HG02852 (cell line): ENCODE measurements around the gene TMOD2.

Experiments used
- ATAC-seq: cut with Tn5 transposase; IDR thresholded peaks from one replicate; pipeline ENCODE4 v1.9.1; 2021; ENCODE audit warnings: mild to moderate bottlenecking, moderate library complexity; ENCODE audit not compliant: unreplicated experiment

Gene TMOD2

DNA sequence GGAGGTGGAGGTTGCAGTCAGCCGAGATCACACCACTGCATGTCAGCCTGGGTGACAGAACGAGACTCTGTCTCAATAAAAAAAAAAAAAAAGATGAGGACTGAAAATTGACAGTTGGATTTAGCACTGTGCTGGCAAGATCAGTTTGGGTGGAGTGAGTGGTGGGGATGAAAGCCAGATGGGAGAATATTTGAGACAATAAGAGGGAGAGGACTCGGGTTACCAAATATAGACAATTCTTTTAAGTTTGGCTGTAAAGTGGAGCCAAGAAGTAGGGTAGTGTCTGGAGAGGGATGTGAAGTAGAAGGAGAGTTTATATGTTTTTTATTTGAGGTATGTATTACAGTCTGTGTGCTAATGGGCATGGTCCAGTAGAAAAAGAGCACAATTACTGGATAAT, 98.5 kb downstream of the TMOD2 start:
- ATAC-seq = no peak

DNA sequence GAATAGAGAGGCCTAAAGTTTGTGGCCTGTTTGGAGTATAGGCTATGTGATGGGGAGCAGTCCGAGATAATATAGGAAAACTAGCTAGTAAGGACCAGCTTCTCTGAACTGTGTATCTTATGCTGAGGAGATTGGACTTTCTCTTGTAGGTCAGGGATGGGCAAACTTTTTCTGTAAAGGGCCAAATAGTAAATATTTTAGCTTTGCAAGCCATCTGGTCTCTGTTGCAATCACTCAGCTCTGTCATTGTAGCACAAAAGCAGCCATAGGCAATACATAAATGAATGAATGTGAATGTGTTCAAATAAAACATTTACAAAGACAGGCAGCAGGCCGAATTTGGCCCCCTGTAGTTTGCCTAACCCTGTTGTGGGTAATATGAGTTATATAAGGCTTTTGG, 102.6 kb downstream of the TMOD2 start:
- no peak for ATAC-seq

DNA sequence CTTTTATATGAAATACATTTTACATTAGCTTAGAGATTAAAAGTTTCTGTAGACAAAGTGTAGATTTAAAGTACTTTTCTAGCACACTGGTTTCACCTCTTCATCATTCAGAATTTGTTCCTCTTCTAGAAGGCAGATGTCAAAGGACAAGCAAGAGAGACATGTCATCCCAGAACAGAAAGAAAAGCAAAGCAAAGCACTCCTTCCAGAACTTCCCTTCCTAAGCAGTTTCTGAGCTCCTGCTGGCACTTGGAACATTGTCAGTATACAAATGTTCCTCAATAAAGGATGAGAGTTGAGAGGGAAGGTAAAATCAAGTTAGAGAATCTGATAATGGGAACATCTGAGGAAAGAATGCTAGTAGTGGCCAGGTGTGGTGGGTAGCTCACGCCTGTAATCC, 104.2 kb downstream of the TMOD2 start:
- ATAC-seq = no peak

DNA sequence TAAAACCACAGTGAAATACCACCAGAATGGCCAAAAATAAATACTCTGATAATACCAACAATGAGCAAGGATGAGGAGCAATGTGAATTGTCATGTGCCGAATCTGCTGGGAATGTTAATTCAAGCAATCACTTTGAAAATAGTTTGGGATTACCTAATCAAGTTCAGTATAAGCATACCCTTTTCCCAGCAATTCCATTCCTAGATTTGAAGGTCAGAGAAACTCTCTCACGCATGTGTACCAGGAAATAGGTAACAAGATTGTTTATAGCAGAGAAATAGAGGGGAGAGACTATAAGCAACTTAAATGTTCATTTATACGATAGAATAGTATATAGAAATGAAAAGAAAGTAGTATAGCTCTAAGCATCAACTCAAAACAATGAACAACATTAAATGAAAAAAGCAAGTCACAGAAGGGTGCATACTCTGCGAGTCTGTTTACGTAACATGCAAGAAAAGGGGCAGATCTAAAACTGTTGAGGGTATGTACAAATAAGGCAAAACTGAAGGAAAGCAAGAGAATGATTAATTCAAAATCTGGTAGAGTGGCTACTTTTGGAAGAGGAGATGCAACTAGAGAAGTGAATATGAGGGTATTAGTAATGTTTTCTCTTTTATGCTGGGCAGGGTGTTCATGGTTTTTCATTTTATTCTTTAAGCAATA, 105.5 kb downstream of the TMOD2 start:
- no peak for ATAC-seq

DNA sequence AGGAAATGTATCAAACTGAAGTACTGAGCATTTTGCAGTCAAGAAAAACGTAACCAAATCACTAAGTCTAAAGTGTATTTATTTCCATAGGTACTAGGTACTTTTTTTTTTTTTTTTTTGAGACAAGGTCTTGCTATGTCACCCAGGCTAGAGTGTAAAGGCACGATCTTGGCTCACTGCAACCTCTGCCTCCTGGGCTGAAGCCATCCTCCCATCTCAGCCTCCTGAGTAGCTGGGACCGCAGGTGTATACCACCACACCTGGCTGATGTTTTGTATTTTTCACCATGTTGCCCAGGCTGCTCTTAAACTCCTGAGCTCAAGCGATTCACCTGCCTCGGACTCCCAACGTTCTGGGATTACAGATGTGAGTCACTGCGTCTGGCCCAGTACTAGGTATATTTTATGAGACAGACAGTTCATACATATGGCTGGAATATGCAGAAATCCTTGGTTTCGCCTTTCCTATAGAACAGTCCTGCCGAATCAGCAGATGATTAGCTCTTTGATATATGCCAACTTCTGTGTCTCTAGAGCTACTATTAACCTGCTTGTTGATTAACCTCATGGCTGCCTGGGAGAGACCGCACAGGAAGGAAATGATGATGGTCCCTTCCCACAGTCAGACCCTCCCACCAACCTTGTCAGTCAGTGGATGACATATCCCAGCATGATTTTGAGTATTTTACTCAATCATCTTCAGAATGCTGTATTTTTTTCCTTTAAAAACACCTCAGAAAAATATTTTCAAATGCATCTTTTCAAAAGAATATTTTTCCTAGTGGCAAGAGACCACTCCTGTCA, 110.4 kb downstream of the TMOD2 start:
- ATAC-seq = no peak

GRCh38 chr15:51863131-51863530, 111.7 kb downstream of the TMOD2 start:
- ATAC-seq = no peak

- ATAC-seq = no peak
Observed at GRCh38 chr15:51864408-51865056, 113.1 kb downstream of the TMOD2 start.

DNA sequence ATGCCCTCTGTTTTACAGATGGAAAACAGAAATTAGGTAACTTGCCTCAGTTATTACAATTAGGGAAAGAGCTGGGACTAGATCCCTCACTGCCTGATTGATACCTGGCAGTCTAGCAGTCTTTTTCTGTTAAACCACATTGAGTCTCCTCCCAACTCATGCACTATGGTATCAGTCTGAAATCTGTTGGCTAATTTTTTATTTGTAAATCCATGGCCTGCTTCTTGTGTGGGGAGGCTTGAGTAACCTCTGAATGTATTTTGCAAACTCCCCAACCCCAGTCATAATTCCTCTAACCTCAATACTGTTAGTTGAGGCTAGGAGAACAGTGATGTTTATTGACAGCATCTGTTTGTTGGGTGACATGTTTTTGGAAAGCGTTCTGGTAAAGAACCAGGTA, 113.9 kb downstream of the TMOD2 start:
- no peak for ATAC-seq
